H1 (cell line): ENCODE measurements around the gene SS18L1. TPM values are rescaled to one million over a fixed set of nuclear protein-coding genes. Genes with fewer than 3 reads are reported as not detected.

Source experiments
- CTCF ChIA-PET: fragments of 300-600 bp; sonication (Branson Sonifier 250); formaldehyde crosslinking; loops from one replicate; lab custom pipeline; 2021; ENCODE audit not compliant: partially characterized antibody; lab: Charles Lee
- POLR2A ChIA-PET: fragments of 300-600 bp; sonication (Branson Sonifier 250); formaldehyde crosslinking; loops from one replicate; lab custom pipeline; 2021; ENCODE audit warnings: inconsistent platforms; ENCODE audit not compliant: partially characterized antibody; lab: Charles Lee
- DNase-seq, 2 experiments: peaks; one replicate each; pipeline versions ENCODE4 v3.0.0 to v3.0.0-alpha.2; 2010 to 2022; ENCODE audit warnings: low spot score in 2 of 2, low read depth in 1 of 2, mixed read lengths in 1 of 2
- FAIRE-seq: peaks from 2 replicates; lab custom pipeline; 2011; peaks lifted over from hg19 to GRCh38; lab: Jason Lieb, UNC
- H2AFZ ChIP-seq: 2 replicates; pipeline ENCODE4 v1.8.1; 2012; ENCODE audit warnings: low read length, inconsistent platforms
- H2AK5ac ChIP-seq: 2 replicates; pipeline ENCODE4 v1.6.1; 2013; ENCODE audit warnings: low read depth, low read length
- H2BK120ac ChIP-seq: replicated peaks from 2 replicates; pipeline ENCODE3; 2013; ENCODE audit warnings: low read depth, low read length, inconsistent platforms
- H2BK12ac ChIP-seq: 2 replicates; pipeline ENCODE4 v1.6.1; 2013; ENCODE audit warnings: low read depth, low read length
- H2BK15ac ChIP-seq: 2 replicates; pipeline ENCODE4 v1.6.1; 2013; ENCODE audit warnings: low read length
- H2BK20ac ChIP-seq: 2 replicates; pipeline ENCODE4 v1.6.1; 2013; ENCODE audit warnings: low read length
- H2BK5ac ChIP-seq: 2 replicates; pipeline ENCODE4 v1.6.1; 2013; ENCODE audit warnings: low read depth, low read length
- H3K14ac ChIP-seq: 2 replicates; pipeline ENCODE4 v1.6.1; 2013; ENCODE audit warnings: inconsistent platforms; ENCODE audit not compliant: insufficient read length
- H3K18ac ChIP-seq: 2 replicates; pipeline ENCODE4 v1.6.1; 2013; ENCODE audit warnings: low read length; ENCODE audit errors: extremely low read depth
- H3K23ac ChIP-seq: 2 replicates; pipeline ENCODE4 v1.6.1; 2013; ENCODE audit warnings: inconsistent platforms; ENCODE audit not compliant: insufficient read length
- H3K23me2 ChIP-seq: 2 replicates; pipeline ENCODE4 v1.6.1; 2013; ENCODE audit warnings: low read depth, low read length
- H3K27ac ChIP-seq: 2 replicates; pipeline ENCODE4 v1.6.1; 2011; ENCODE audit warnings: low read depth, low read length, inconsistent platforms
- H3K27me3 ChIP-seq, 4 experiments: replicated peaks in 1 of 4; 1 replicate in 1 of 4; 2 replicates in 3 of 4; pipeline versions ENCODE4 v1.6.1 to v1.8.1; 2011 to 2013; ENCODE audit warnings: low read length in 3 of 4, mild to moderate bottlenecking in 3 of 4, inconsistent platforms in 2 of 4, mixed read lengths in 2 of 4, moderate library complexity in 1 of 4; ENCODE audit not compliant: control insufficient read depth in 3 of 4, insufficient read depth in 3 of 4; ENCODE audit errors: extremely low read depth in 1 of 4
- H3K36me3 ChIP-seq, 4 experiments: 2 replicates each; pipeline versions ENCODE4 v1.6.1 to v1.8.1; 2011 to 2013; ENCODE audit warnings: mild to moderate bottlenecking in 4 of 4, low read length in 3 of 4, moderate library complexity in 2 of 4, control low read depth in 1 of 4, inconsistent platforms in 1 of 4; ENCODE audit not compliant: insufficient read depth in 4 of 4, control insufficient read depth in 2 of 4
- H3K4ac ChIP-seq: replicated peaks from 2 replicates; pipeline ENCODE3; 2013; ENCODE audit warnings: low read length, low read depth, mixed read lengths, inconsistent platforms; ENCODE audit not compliant: insufficient read length
- H3K4me1 ChIP-seq, 4 experiments: replicated peaks in 1 of 4; 1 replicate in 1 of 4; 2 replicates in 3 of 4; pipeline versions ENCODE4 v1.6.1 to v1.8.1; 2011 to 2013; ENCODE audit warnings: low read length in 3 of 4, inconsistent platforms in 2 of 4, mixed read lengths in 1 of 4; ENCODE audit not compliant: insufficient read depth in 4 of 4, control insufficient read depth in 3 of 4
- H3K4me2 ChIP-seq, 2 experiments: 2 replicates each; pipeline versions ENCODE4 v1.6.1 to v1.8.1; 2011 to 2013; ENCODE audit warnings: low read depth in 2 of 2, low read length in 2 of 2, control low read depth in 1 of 2, inconsistent platforms in 1 of 2, mild to moderate bottlenecking in 1 of 2; ENCODE audit not compliant: insufficient read depth in 1 of 2
- H3K4me3 ChIP-seq, 4 experiments: fragments of 200-600, 300-600 bp in 1 of 4; sonication (generic), shearing (Covaris generic), sonication (Bioruptor Twin) in 1 of 4; 2 replicates each; pipeline versions ENCODE4 v1.5.1 to v1.8.1; 2011 to 2016; ENCODE audit warnings: low read length in 4 of 4, low read depth in 3 of 4, control low read depth in 2 of 4, inconsistent platforms in 2 of 4, mild to moderate bottlenecking in 2 of 4, mixed read lengths in 1 of 4, moderate library complexity in 1 of 4; ENCODE audit not compliant: insufficient read depth in 2 of 4; ENCODE audit errors: extremely low read depth in 1 of 4
- H3K56ac ChIP-seq: replicated peaks from 2 replicates; pipeline ENCODE3; 2013; ENCODE audit warnings: low read depth, mild to moderate bottlenecking, mixed read lengths, low read length, inconsistent platforms; ENCODE audit not compliant: insufficient read length
- H3K79me1 ChIP-seq: 2 replicates; pipeline ENCODE4 v1.6.1; 2013; ENCODE audit warnings: low read depth, low read length, control low read depth
- H3K79me2 ChIP-seq, 2 experiments: 2 replicates each; pipeline versions ENCODE4 v1.6.1 to v1.8.1; 2012 to 2013; ENCODE audit warnings: low read length in 2 of 2, mild to moderate bottlenecking in 2 of 2, inconsistent platforms in 1 of 2; ENCODE audit not compliant: insufficient read depth in 2 of 2, control insufficient read depth in 1 of 2
- H3K9ac ChIP-seq, 4 experiments: replicated peaks in 1 of 4; 1 replicate in 1 of 4; 2 replicates in 3 of 4; pipeline versions ENCODE4 v1.6.1 to v1.8.1; 2011 to 2013; ENCODE audit warnings: low read depth in 3 of 4, low read length in 3 of 4, control low read depth in 2 of 4, mild to moderate bottlenecking in 2 of 4, moderate library complexity in 2 of 4, inconsistent platforms in 1 of 4; ENCODE audit errors: extremely low read depth in 1 of 4
- H3K9me3 ChIP-seq, 2 experiments: 2 replicates each; pipeline versions ENCODE4 v1.6.1 to v1.8.1; 2012 to 2013; ENCODE audit warnings: mild to moderate bottlenecking in 2 of 2, moderate library complexity in 2 of 2, control low read depth in 1 of 2, inconsistent platforms in 1 of 2, low read depth in 1 of 2, low read length in 1 of 2, mixed read lengths in 1 of 2; ENCODE audit not compliant: insufficient read depth in 2 of 2
- H4K20me1 ChIP-seq, 2 experiments: replicated peaks in 1 of 2; 2 replicates each; pipeline versions ENCODE3 to v1.8.1; 2011 to 2013; ENCODE audit warnings: inconsistent platforms in 2 of 2, low read length in 2 of 2, mild to moderate bottlenecking in 1 of 2; ENCODE audit not compliant: insufficient read depth in 2 of 2, control insufficient read depth in 1 of 2
- H4K5ac ChIP-seq: 2 replicates; pipeline ENCODE4 v1.6.1; 2013; ENCODE audit warnings: low read length, low read depth, mixed read lengths, inconsistent platforms; ENCODE audit not compliant: insufficient read length
- H4K8ac ChIP-seq: 2 replicates; pipeline ENCODE4 v1.8.0; 2013; ENCODE audit warnings: mild to moderate bottlenecking, moderate library complexity, low read length, inconsistent platforms; ENCODE audit not compliant: insufficient read depth; ENCODE audit errors: extremely low read depth
- H4K91ac ChIP-seq: replicated peaks from 2 replicates; pipeline ENCODE3; 2013; ENCODE audit warnings: low read length, mixed read lengths, inconsistent platforms; ENCODE audit not compliant: insufficient read length
- KDM4A ChIP-seq: IDR thresholded peaks from one replicate; pipeline ENCODE4 v1.7.1; 2012; ENCODE audit warnings: low read depth, mild to moderate bottlenecking, moderate library complexity, low read length, inconsistent platforms; ENCODE audit not compliant: severe bottlenecking
- POLR2AphosphoS5 ChIP-seq: IDR thresholded peaks from 2 replicates; pipeline ENCODE4 v1.6.1; 2011; ENCODE audit warnings: low read depth, low read length
- RBBP5 ChIP-seq: IDR thresholded peaks from 2 replicates; pipeline ENCODE4 v1.7.1; 2012; ENCODE audit warnings: low read depth, mild to moderate bottlenecking, inconsistent platforms, low read length, moderate library complexity, borderline replicate concordance
- RFX5 ChIP-seq: IDR thresholded peaks from 2 replicates; pipeline ENCODE4 v1.6.1; 2011; ENCODE audit warnings: low read depth, low read length, improper control_type of control experiment, borderline replicate concordance
- RXRA ChIP-seq: IDR thresholded peaks from 2 replicates; pipeline ENCODE4 v1.6.1; 2011; ENCODE audit warnings: low read depth, mild to moderate bottlenecking, low read length, moderate library complexity; ENCODE audit not compliant: insufficient read depth
- SAP30 ChIP-seq: fragments of 300-600 bp; sonication (generic); IDR thresholded peaks from 2 replicates; pipeline ENCODE4 v1.7.1; 2012; ENCODE audit warnings: low read length, moderate library complexity, mild to moderate bottlenecking, inconsistent platforms; ENCODE audit not compliant: insufficient read depth, insufficient replicate concordance
- TCF12 ChIP-seq: IDR thresholded peaks from 2 replicates; pipeline ENCODE4 v1.6.1; 2011; ENCODE audit warnings: low read depth, mild to moderate bottlenecking, low read length
- TEAD4 ChIP-seq: IDR thresholded peaks from 2 replicates; pipeline ENCODE4 v1.6.1; 2012; ENCODE audit warnings: low read depth, low read length, inconsistent platforms, mixed read lengths
- WGBS, 2 experiments: shearing (Covaris generic) in 1 of 2; methylation state at CpG; one replicate each; pipeline versions ENCODE4 v1.1.6 to v1.1.7; 2013 to 2015; ENCODE audit warnings: low lambda C conversion rate in 2 of 2, mixed read lengths in 2 of 2, inconsistent platforms in 1 of 2, low coverage in 1 of 2, missing lambda C conversion rate in 1 of 2; ENCODE audit not compliant: insufficient replicate concordance in 2 of 2, insufficient coverage in 1 of 2, insufficient read length in 1 of 2; ENCODE audit errors: extremely low coverage in 1 of 2, missing lambda C conversion rate in 1 of 2; 5-methylcytosine and 5-hydroxymethylcytosine counted together
- polyA plus RNA-seq, 7 experiments: library from polyadenylated mRNA; depleted of rRNA in 3 of 7; stranded (reverse) in 5 of 7; unstranded in 2 of 7; fragments of >200 nt in 5 of 7; fragments of 200-250 nt in 2 of 7; gene quantifications; 1 replicate in 5 of 7; 2 replicates in 1 of 7; 4 replicates in 1 of 7; pipeline versions ENCODE4 v1.2.1 to v1.2.3, GENCODE V29; 2011 to 2013; ENCODE audit warnings: missing spikeins in 2 of 7, mixed read lengths in 2 of 7
- total RNA-seq: library from RNA; stranded (reverse); fragmentation: NEBNext Ultra II Directional; extraction: Animal tissue kit (Norgen Biotek cat#: 25700); gene quantifications from 2 replicates; pipeline ENCODE4 v1.2.1, GENCODE V29; 2021

Gene SS18L1
- total and polyA plus RNA-seq, 2 of the 8 experiments (the other 6 are each of a cell fraction or from before 2014, with no cell fraction given), result 28.4 to 29.7 TPM

- H3K23me2 ChIP-seq, result no peaks in the 10 kb centered on the region
- H3K56ac ChIP-seq, result no peak overlapping the region
- no peak overlapping the region for H3K27ac ChIP-seq
- H4K91ac ChIP-seq, result no peak overlapping the region
- H3K18ac ChIP-seq, result no peak overlapping the region
- WGBS, 2 experiments, result 88% methylated on average over 9 of the region's 9 CpGs; no CpG with 5 or more reads in 1 of the 2 experiments
- H2AK5ac ChIP-seq, result no peak overlapping the region
- no peak overlapping the region for H3K9ac ChIP-seq
- H2BK20ac ChIP-seq, result no peak overlapping the region
- H2BK15ac ChIP-seq, result no peak overlapping the region
- no peak for TF ChIP-seq KDM4A
- no peak for TF ChIP-seq TCF12
- TF ChIP-seq POLR2AphosphoS5, result no peak
- no peak for TF ChIP-seq RBBP5
- TF ChIP-seq SAP30, result no peak
- TF ChIP-seq RFX5, result no peak
- TF ChIP-seq RXRA, result no peak
- TF ChIP-seq TEAD4, result no peak
- ChIA-PET CTCF (interaction anchor here (0.9 to 1.5 kb wide), 5 partner anchors 10 to 171 kb away, joined by 3 read pairs; no protein-coding TSS in a partner anchor), POLR2A (no interaction called here)
- DNase-seq (no peak), FAIRE-seq (no peak)
- no peak overlapping the region for H3K23ac ChIP-seq
- no peak overlapping the region for H4K5ac ChIP-seq
- no peaks in the 10 kb centered on the region for H3K36me3 ChIP-seq
- no peaks in the 10 kb centered on the region; a peak in 2 of 7 replicates for H3K27me3 ChIP-seq
- H2BK120ac ChIP-seq, result no peak overlapping the region
- H2BK12ac ChIP-seq, result no peak overlapping the region
- H2AFZ ChIP-seq, result no peak overlapping the region
- no peak overlapping the region for H3K4me2 ChIP-seq
- no peak overlapping the region for H3K4me3 ChIP-seq
- H4K20me1 ChIP-seq, result peaks cover 0 to 2% of the 10 kb centered on the region in 2 experiments
- H3K79me2 ChIP-seq, result no peaks in the 10 kb centered on the region
- no peaks in the 10 kb centered on the region for H3K79me1 ChIP-seq
- H3K4me1 ChIP-seq, result peaks cover 0 to 3% (median 0%) of the 10 kb centered on the region in 4 experiments; a peak in 1 of 7 replicates
- no peak overlapping the region for H2BK5ac ChIP-seq
- H3K14ac ChIP-seq, result no peak overlapping the region
- no peak overlapping the region; the same call in 1 of the 2 replicates for H4K8ac ChIP-seq
- no peak overlapping the region for H3K4ac ChIP-seq
- no peaks in the 10 kb centered on the region for H3K9me3 ChIP-seq
Observed at GRCh38 chr20:62211769-62212288, 68.3 kb downstream of the SS18L1 start.
